Measurements from ENCODE around the gene P3H2. TPM values are rescaled to one million over a fixed set of nuclear protein-coding genes. Genes with fewer than 3 reads are reported as not detected.

P3H2 gene
- total and polyA plus RNA-seq, 9 of the 15 experiments (the other 6 are each of a cell fraction or from before 2014, with no cell fraction given): 0.04 to 0.26 (median 0.22) TPM; not detected in 6

- no peak overlapping the region for H2AFZ ChIP-seq (ENCODE audit: low read depth, low read length)
- FAIRE-seq: no peak
- ChIA-PET CTCF (ENCODE audit: low intra/inter-chr PET ratio) (no interaction called here), POLR2A (no interaction called here)
- H3K9ac ChIP-seq (ENCODE audit: insufficient read depth in 1 of 2, low read depth in 2 of 2, low read length in 2 of 2): no peak overlapping the region
- intact Hi-C loops (cut with micrococcal nuclease) (no loop called here), in situ Hi-C loops (cut with MboI) (no loop called here)
- H3K79me2 ChIP-seq (ENCODE audit: control insufficient read depth, insufficient read depth, low read length): no peaks in the 10 kb centered on the region
- H3K4me3 ChIP-seq: no peak overlapping the region
- no peaks in the 10 kb centered on the region for H3K9me1 ChIP-seq (ENCODE audit: control insufficient read depth, insufficient read depth, low read length)
- no peak for DNase-seq (ENCODE audit: extremely low read depth in 1 of 4, low spot score in 3 of 4)
- no peak overlapping the region for H3K27ac ChIP-seq (ENCODE audit: extremely low read depth, low read depth, low read length)
- ATAC-seq: no peak
- H3K4me2 ChIP-seq (ENCODE audit: insufficient read depth, low read length): no peak overlapping the region
- no peaks in the 10 kb centered on the region for H3K4me1 ChIP-seq (replicated peaks in 1 of 2; ENCODE audit: control insufficient read depth in 2 of 2, insufficient read depth in 2 of 2, low read length in 2 of 2)
- no TSS peak for BruUV-seq (replicated peaks)
- no peaks in the 10 kb centered on the region for H3K9me3 ChIP-seq (replicated peaks; ENCODE audit: control insufficient read depth, insufficient read depth, low read depth, low read length)
- H3K27me3 ChIP-seq (ENCODE audit: control insufficient read depth in 2 of 2, insufficient read depth in 2 of 2, low read length in 2 of 2): no peaks in the 10 kb centered on the region
- H3K36me3 ChIP-seq (ENCODE audit: control insufficient read depth, insufficient read depth, low read length): no peaks in the 10 kb centered on the region
- H4K20me1 ChIP-seq (replicated peaks; ENCODE audit: control insufficient read depth, insufficient read depth, low read length): no peaks in the 10 kb centered on the region
- TF ChIP-seq ZNF655 (CRISPR knock-in tag; IDR thresholded peaks at IDR 0.05) (no peak), BCL6 (CRISPR knock-in tag; IDR thresholded peaks at IDR 0.05) (no peak), ZNF124 (CRISPR knock-in tag; IDR thresholded peaks at IDR 0.05) (no peak), IFI16 (CRISPR knock-in tag; IDR thresholded peaks at IDR 0.05) (no peak), NR0B1 (IDR thresholded peaks at IDR 0.05; ENCODE audit: partially characterized antibody) (no peak), HCFC1 (IDR thresholded peaks at IDR 0.05; ENCODE audit: low read depth, low read length) (no peak), ARID3A (IDR thresholded peaks at IDR 0.05; ENCODE audit: borderline replicate concordance, low read depth, low read length) (no peak), GTF2E2 (tag; IDR thresholded peaks at IDR 0.05) (no peak), E2F8 (IDR thresholded peaks at IDR 0.05; ENCODE audit: low read depth, partially characterized antibody) (no peak), RFX1 (IDR thresholded peaks at IDR 0.05) (no peak), ELF4 (CRISPR knock-in tag; IDR thresholded peaks at IDR 0.05) (no peak), DDX20 (tag; IDR thresholded peaks at IDR 0.05; ENCODE audit: low read depth) (no peak), ZC3H4 (CRISPR knock-in tag; IDR thresholded peaks at IDR 0.05; ENCODE audit: borderline replicate concordance) (no peak), MCM7 (IDR thresholded peaks at IDR 0.05) (no peak), FOXA1 (IDR thresholded peaks at IDR 0.05; ENCODE audit: borderline replicate concordance) (no peak), DEAF1 (CRISPR knock-in tag; IDR thresholded peaks at IDR 0.05) (no peak)
These were observed 44.6 kb upstream of the P3H2 start for GRCh38 chr3:190165253-190165652.
